Daoy (cell line): ENCODE results near the gene ATXN7L3. TPM values are rescaled to one million over a fixed set of nuclear protein-coding genes. Genes with fewer than 3 reads are reported as not detected.
"Not testable (repeated sequence)": the region's sequence is repeated elsewhere in the genome, so short reads cannot be mapped to it uniquely, and the experiment has no call there.

Experiments
- DNase-seq: peaks from one replicate; pipeline ENCODE4 v3.0.0-alpha.2; 2015; ENCODE audit warnings: low read depth
- total RNA-seq: library from RNA; depleted of rRNA; stranded (reverse); fragments of >200 nt; shearing (Covaris generic); gene quantifications from 2 replicates; pipeline ENCODE4 v1.2.3, GENCODE V29; 2014

ATXN7L3 gene
- total RNA-seq, 1 experiment from 2014 or later: 23.6 TPM

- no peak for DNase-seq
Measured at GRCh38 chr17:44176257-44176656, 23.4 kb downstream of the ATXN7L3 start.

GRCh38 chr17:44174427-44174826 is 25.3 kb downstream of the ATXN7L3 start:
- no peak for DNase-seq

GRCh38 chr17:44171931-44172455 is 27.7 kb downstream of the ATXN7L3 start:
- no peak for DNase-seq

- DNase-seq: no peak
Measured at GRCh38 chr17:44170499-44171201, 29.0 kb downstream of the ATXN7L3 start, which contains the start of gene ASB16. ASB16 (plus strand) TSS chr17:44170704; CDS start chr17:44170790, 86 bp downstream.

- no peak for DNase-seq
Measured at GRCh38 chr17:44170135-44170498, 29.6 kb downstream of the ATXN7L3 start.

- DNase-seq: no peak
Measured at GRCh38 chr17:44167181-44167861, 32.4 kb downstream of the ATXN7L3 start.

- no peak for DNase-seq
Measured at GRCh38 chr17:44164476-44164875, 35.2 kb downstream of the ATXN7L3 start.

GRCh38 chr17:44159519-44160210 is 40.0 kb downstream of the ATXN7L3 start:
- no peak for DNase-seq

- DNase-seq: no peak
Measured at GRCh38 chr17:44155488-44155887, 44.2 kb downstream of the ATXN7L3 start.

GRCh38 chr17:44152875-44153274 is 46.8 kb downstream of the ATXN7L3 start:
- no peak for DNase-seq

- DNase-seq: no peak
Measured at GRCh38 chr17:44149750-44150329, 49.8 kb downstream of the ATXN7L3 start.

GRCh38 chr17:44149066-44149465 is 50.6 kb downstream of the ATXN7L3 start:
- DNase-seq: not testable (repeated sequence)

- DNase-seq: no peak
Measured at GRCh38 chr17:44147812-44148211, 51.9 kb downstream of the ATXN7L3 start.

- no peak for DNase-seq
Measured at GRCh38 chr17:44146375-44147346, 53.0 kb downstream of the ATXN7L3 start.

- no peak for DNase-seq
Measured at GRCh38 chr17:44144966-44145739, 54.5 kb downstream of the ATXN7L3 start.

- DNase-seq: not testable (repeated sequence)
Measured at GRCh38 chr17:44143921-44144320, 55.8 kb downstream of the ATXN7L3 start.
